Activated CD4-positive, alpha-beta T cell treated with anti-CD3 and anti-CD28 coated beads, Interleukin-2, amount 50 U/mL, for 24 hours (primary cell): ENCODE data around the gene CNOT4.

ENCODE experiments used
- DNase-seq, 2 donors: peaks; one replicate each; pipeline ENCODE4 v3.0.0-alpha.2; 2020; ENCODE audit warnings: low read depth in 1 of 2, low spot score in 1 of 2

The CNOT4 gene

GRCh38 chr7:135403302-135403701 lies 106.6 kb downstream of the CNOT4 start:
- no peak for DNase-seq

- no peak for DNase-seq
Observed at GRCh38 chr7:135397689-135398088, 112.2 kb downstream of the CNOT4 start.

DNA sequence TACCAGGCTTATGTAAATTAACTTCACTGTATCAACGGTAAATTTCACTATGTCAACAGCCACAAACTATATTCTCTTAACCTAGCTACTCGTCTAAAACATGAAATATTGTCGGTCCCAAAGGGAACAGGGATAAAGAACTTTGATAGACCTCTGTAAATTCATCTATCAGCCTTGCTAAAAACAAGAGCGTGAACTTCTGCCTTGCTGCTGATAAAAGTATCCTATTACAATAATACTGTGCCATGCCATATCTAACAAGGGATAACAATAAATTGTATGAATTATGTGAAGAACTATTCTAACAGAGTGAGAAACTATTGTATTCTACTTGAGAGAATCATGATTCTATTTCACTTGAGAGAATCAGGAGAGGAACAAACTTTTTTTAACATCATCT lies 117.2 kb downstream of the CNOT4 start:
- no peak for DNase-seq

DNA sequence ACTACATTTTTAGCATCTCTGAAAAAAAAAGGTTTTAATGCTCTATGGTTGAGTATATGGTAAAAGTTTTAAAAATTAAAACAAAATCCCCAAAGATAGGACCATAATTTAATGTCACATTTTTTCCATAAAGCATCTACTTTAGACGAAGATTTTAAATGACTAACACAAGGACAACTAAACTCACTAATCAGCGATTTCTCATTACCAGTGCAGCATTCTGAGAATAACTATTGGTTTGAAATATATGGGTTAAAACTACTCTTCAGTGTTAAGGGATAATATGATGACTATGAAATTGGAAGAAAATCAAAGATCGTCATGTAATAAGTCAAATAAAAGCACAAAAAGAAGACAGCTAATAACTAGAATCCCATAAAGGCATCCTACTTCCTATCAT lies 118.4 kb downstream of the CNOT4 start:
- DNase-seq = no peak

DNA sequence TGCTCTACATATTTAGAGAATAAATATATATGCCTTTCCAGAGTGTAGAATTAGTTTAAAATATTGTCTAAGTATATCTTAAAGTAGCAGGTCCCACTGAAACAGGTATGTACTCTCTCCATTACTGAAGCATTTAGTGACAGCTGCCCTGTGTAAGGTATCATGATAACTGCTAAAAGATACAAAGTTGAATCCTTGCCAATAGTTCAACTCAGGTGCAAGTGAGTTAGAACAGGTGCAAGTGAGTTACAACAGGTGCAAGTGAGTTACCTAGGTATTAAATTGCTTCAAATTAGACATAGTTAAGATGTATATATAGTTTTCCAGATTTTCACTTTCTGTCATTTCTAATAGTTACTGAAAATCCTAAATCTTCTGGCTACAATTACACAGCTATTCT lies 119.1 kb downstream of the CNOT4 start:
- DNase-seq = no peak

DNA sequence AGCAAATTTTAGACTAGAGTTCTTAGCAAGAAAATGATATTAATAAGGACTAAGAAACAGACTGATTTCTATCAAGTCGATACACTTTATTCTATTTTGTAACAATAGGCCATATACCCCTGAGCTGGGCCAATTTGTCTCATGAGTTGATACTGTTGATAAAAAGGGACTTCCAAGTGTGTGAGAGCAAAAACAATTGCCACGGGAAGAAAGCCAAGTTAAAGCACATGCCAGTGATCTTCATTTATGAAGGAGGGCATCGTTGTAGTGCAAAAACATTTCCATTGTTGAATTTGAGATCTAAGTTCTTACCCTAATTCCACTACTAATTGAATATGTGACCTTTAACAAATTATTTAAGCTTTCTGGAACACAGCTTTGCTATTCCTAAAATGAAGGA lies 119.9 kb downstream of the CNOT4 start:
- no peak for DNase-seq

GRCh38 chr7:135388616-135389015 lies 121.3 kb downstream of the CNOT4 start:
- DNase-seq = no peak

DNA sequence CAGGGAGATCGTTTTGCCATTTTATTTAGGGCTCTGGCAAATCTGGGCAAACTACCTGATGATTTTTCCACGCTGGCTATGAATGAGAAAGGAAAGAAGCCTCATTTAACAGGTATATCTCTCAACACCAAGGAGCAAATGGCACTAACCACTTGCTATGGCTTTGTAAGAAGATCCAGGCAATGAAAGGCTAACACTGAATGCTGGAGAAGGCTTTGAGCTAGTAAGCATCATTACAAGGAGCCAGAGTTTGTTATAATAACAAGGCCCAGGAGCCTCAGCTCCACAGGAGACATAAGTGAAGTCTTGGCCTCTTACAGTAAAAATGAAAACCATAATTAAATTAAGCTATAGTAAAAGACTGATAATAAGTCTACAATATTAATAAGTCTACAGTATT lies 123.1 kb downstream of the CNOT4 start:
- DNase-seq = no peak

DNA sequence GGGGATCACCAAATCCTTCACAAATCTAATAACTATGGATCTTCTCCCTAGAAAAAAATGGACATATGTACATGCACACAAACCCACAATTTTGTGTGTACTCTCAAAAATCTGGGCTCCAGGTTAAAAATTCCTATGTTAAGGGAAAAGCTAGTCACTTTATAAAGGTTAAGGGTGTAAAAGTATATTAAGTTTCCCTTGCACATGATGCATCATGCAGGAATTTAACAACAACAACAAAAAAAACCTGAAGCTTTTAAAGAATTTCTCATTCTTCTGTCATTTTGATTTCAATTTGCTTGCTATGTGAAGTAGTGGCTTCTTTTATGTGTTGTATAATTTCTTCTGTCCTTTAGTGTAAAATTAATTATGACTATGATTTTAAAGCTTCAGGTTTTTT lies 123.7 kb downstream of the CNOT4 start:
- no peak for DNase-seq

DNA sequence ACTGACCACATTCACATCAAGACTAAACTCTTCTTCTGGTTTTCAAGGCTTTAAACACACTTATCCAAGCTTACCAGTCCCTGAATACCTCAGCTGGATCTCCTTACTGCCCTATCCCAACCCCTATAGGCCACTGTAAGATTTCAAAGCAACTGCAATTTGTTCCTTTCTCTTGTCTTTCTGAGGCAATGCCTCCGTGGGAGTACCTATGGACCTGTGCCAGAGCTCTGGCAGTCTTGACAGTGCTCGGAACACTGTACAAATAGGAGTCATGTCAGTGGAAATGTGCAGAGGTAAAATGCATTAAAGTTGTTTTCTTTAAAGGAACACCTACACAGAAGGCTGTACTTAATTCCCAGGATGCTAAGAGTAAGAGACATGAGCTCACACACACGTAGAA lies 124.7 kb downstream of the CNOT4 start:
- no peak for DNase-seq

DNA sequence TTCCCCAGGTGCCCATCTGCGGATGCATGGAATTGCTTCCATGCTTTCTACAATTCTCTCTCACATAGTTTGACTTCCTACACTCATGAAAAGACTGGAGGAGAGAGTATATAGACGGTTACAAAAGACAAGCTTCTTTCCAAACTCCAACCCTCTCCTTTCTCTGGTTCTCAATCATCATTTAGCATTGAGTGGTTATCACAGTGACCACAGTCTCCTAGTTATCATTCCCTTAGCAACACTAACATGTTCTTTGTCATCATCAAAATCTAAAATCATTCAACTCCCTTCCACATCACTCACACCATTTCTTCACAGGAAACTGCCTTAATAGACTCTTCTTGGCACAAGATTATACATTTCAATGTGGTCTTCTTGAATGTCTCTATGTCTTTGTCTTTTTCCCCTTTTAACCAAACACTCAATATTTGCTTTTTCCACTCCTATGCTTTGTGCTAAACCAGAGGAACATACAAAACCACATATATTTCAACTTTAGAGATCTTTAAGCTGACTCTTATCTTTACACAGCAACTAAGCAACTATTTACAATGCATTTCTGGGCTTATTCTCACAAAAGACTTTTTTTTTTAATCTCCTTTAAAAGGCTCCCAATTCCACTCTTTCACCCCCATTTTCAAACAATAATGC lies 126.3 kb downstream of the CNOT4 start:
- no peak for DNase-seq

DNA sequence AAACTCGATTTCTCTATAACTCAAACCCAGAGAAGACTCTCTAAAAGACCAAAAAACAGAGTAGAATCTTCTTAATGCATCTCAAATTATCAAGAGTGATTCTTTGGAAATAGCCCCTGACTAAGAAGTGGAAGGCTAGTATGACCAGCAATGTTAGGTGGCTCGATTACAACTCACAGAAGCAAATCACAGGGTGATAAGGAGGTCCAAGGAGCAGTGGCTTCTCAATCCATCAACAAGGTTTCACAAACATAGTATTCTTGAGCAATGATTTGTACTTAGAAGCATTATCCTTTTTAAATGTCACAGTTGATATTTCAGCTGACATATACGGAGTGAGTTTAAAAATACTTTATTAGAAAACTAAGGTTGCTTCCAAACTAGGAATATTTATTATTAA lies 127.7 kb downstream of the CNOT4 start:
- DNase-seq = no peak

DNA sequence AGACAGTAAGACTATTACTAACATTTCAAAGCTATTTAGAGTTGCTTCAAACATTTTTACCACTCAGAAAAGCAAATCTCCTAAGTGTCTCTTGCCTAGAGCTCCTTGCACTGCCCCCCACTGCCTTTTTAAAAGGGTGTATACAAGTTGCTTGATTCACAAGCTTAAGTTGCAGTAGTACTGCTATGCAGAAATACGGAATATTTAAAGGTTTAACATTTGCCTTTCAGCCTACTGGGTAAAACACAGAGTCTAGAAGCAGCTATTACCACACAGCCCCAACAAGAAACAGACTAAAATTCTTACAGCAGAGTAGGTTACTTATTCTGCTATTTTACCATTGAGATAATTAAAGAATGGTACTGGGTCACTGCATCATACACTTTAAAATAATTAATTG lies 128.5 kb downstream of the CNOT4 start:
- DNase-seq = no peak

GRCh38 chr7:135380351-135380750 lies 129.6 kb downstream of the CNOT4 start:
- no peak for DNase-seq

GRCh38 chr7:135377171-135377570 lies 132.7 kb downstream of the CNOT4 start:
- no peak for DNase-seq

DNA sequence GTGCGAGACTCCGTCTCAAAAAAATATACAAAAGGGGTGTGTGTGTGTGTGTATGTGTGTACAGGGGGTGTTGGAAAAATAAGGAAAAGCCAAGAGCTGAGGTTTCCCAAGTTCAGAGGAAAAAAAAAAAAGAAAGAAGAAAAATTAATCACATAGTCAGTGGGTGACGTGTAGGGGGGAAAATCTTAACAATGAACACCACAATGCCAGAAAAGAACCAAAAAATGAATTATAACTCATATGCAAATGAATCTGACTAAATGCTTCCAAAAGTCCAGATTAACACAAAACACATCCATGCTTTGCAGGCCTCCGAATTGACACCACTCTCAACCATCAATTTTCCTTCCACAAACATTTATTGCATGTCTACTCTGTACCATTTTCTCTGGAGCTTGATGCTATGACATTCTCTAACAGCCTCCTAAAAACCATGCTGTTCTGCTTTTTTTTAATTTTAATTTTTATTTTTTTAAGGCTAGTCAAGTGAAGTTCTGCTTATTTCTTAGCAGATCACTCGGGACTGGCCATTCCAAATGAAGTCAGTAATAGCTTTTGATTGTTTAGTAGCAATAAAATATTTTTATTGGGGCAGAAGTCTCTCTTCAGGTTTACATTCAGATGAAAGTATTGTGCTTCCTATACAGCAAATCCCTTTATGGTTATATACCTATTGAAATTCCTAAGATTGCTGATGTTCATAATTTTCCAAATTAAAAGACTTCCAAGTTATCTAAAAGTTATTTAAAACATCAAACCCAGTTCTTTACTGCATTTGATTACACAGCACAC lies 133.8 kb downstream of the CNOT4 start:
- DNase-seq = no peak

DNA sequence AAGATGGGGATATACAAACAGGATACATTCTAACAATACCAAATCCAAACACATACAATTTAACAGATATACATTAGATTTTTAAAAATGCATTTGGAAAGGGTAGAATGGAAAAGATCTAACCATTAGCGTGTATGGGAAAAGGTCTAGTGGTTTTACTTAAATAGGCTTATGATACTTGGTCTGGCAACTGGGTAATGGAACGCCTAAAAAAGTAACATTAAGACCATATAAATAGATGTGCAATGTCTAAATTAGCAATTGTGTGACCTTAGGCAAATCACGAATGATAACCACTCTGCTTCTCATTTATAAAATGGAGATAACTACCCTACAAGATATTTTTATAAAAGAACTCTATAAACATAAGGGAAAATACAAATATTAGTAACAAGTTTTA lies 135.2 kb downstream of the CNOT4 start:
- no peak for DNase-seq

DNA sequence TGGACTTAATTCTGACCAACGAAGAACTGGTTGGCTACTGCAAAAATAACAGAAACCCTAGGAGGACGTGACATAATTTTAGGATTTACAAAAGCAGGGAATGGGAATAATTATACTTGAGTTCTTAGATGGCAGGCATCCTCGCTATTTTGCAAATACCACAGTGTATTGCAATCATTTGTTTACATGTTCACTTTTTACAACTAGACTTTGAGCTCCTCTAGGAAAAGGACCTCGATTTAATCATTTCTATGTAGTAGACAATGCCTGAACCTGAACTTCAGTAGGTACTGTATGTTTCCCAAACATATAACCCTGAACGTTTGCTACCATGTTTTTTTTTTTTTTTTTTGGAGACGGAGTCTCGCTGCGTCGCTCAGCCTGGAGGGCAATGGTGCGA lies 137.7 kb downstream of the CNOT4 start:
- no peak for DNase-seq

DNA sequence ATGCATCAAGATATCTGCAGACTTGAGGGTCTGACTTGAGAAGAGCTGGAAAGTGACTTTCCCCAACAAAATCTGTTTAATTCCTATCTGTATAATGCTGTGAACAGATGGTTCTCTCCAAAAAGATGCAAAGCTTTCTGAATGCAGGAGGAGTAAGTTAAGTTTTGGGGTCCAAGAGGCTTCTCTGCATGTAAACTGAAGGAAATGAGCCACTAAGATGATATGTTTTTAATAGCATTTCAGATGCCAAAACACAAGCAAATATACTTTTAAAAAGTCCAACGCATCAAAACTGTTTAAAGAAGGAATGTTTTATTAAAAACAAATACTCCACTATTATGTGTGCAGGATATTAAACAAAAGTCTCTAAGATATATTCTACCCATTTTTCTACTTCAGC lies 139.2 kb downstream of the CNOT4 start:
- DNase-seq = no peak

DNA sequence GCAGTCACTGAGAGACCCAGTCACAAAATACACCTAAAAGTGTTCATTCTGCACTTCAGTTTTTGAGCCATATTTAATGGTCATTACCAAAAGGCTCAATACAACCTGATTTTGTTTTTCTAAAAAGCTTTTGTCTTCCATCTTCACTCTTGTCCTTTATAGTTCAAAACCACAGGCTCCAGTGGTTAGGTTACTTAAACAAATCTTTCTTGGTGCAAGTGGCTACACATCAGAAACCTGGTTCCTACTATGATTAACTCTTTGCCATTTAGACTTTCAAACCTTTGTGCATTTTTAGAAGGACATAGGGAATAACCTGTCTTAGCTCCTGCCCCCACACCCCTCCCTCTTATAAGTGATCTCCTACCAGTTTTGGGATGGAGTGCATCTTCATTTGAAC lies 140.5 kb downstream of the CNOT4 start:
- no peak for DNase-seq

GRCh38 chr7:135368416-135369186 lies 141.3 kb downstream of the CNOT4 start:
- no peak for DNase-seq

- DNase-seq = no peak
Observed at GRCh38 chr7:135366843-135367508, 142.9 kb downstream of the CNOT4 start.
